Right lung (tissue), 5 donors: ENCODE results near the gene ERRFI1. TPM values are rescaled to one million over a fixed set of nuclear protein-coding genes. Genes with fewer than 3 reads are reported as not detected.

Experiments used
- DNase-seq, 2 donors: peaks; one replicate each; pipeline ENCODE4 v3.0.0-alpha.2; 2013
- polyA plus RNA-seq, 5 donors: library from polyadenylated mRNA; unstranded; fragments of 120-200 nt; gene quantifications; one replicate each; pipeline versions ENCODE4 v1.2.1 to v1.2.3, GENCODE V29; 2013; ENCODE audit warnings: inconsistent platforms in 1 of 5, low replicate concordance in 1 of 5; ENCODE audit not compliant: insufficient read length in 5 of 5, insufficient read depth in 1 of 5

ERRFI1 gene
- polyA plus RNA-seq, 5 donors: 52.0 to 95.3 (median 81.3) TPM

- DNase-seq: no peak
Observed at GRCh38 chr1:8021676-8022266, 4.3 kb downstream of the ERRFI1 start.

GRCh38 chr1:8020032-8020431, 6.1 kb downstream of the ERRFI1 start:
- DNase-seq: no peak

- no peak for DNase-seq
Observed at GRCh38 chr1:8019229-8019620, 6.9 kb downstream of the ERRFI1 start.

- no peak for DNase-seq
Observed at GRCh38 chr1:8018492-8019228, 7.4 kb downstream of the ERRFI1 start.

- no peak for DNase-seq
Observed at GRCh38 chr1:8017495-8018197, 8.5 kb downstream of the ERRFI1 start.

GRCh38 chr1:8016895-8017241, 9.2 kb downstream of the ERRFI1 start:
- DNase-seq: no peak

- DNase-seq: no peak
Observed at GRCh38 chr1:8016210-8016894, 9.8 kb downstream of the ERRFI1 start.

- DNase-seq: no peak
Observed at GRCh38 chr1:8015809-8016165, 10.3 kb downstream of the ERRFI1 start.

GRCh38 chr1:8015036-8015808, 10.9 kb downstream of the ERRFI1 start:
- DNase-seq: peak; percentile 68 to 80

- DNase-seq: no peak
Observed at GRCh38 chr1:8014381-8014988, 11.6 kb downstream of the ERRFI1 start.

- DNase-seq: no peak
Observed at GRCh38 chr1:8013800-8014199, 12.3 kb downstream of the ERRFI1 start.

- no peak for DNase-seq
Observed at GRCh38 chr1:8013399-8013798, 12.7 kb downstream of the ERRFI1 start.

- DNase-seq: no peak
Observed at GRCh38 chr1:8012955-8013354, 13.2 kb downstream of the ERRFI1 start.

- DNase-seq: no peak
Observed at GRCh38 chr1:8011923-8012858, 13.9 kb downstream of the ERRFI1 start.

- DNase-seq: no peak
Observed at GRCh38 chr1:8011016-8011415, 15.1 kb downstream of the ERRFI1 start.

- DNase-seq: no peak
Observed at GRCh38 chr1:8010080-8010664, 15.9 kb downstream of the ERRFI1 start.

GRCh38 chr1:8009043-8010002, 16.8 kb downstream of the ERRFI1 start:
- no peak for DNase-seq
